GM23338 (cell line): ENCODE data around the gene CRYBB2. TPM values are rescaled to one million over a fixed set of nuclear protein-coding genes. Genes with fewer than 3 reads are reported as not detected.
A peak's percentile ranks its signal among the peaks of the same experiment; 100 is the strongest.

Experiments
- ATAC-seq: fragments of 200-7000 bp; cut with Tn5 transposase; 3 replicates; pipeline ENCODE4 v1.9.1; 2020
- DNase-seq: peaks from one replicate; pipeline ENCODE4 v3.0.0-alpha.2; 2015; ENCODE audit warnings: low spot score
- H2AFZ ChIP-seq: fragments of 200-600 bp; sonication (generic); 2 replicates; pipeline ENCODE4 v1.8.0; 2016; ENCODE audit warnings: antibody characterized with exemption, mild to moderate bottlenecking, moderate library complexity
- H3F3A ChIP-seq: fragments of 200-600 bp; sonication (generic); replicated peaks from 2 replicates; pipeline ENCODE4 v1.8.0; 2017; ENCODE audit warnings: antibody characterized with exemption, mixed run types, low read depth
- H3K27ac ChIP-seq: fragments of 200-600 bp; sonication (generic); 2 replicates; pipeline ENCODE4 v1.6.1; 2016; ENCODE audit warnings: low read depth
- H3K27me3 ChIP-seq: fragments of 200-600 bp; sonication (generic); 2 replicates; pipeline ENCODE4 v1.8.0; 2016; ENCODE audit warnings: mild to moderate bottlenecking, mixed run types, moderate library complexity; ENCODE audit not compliant: insufficient read depth
- H3K36me3 ChIP-seq: fragments of 200-600 bp; sonication (generic); 2 replicates; pipeline ENCODE4 v1.8.0; 2016; ENCODE audit warnings: mild to moderate bottlenecking; ENCODE audit not compliant: insufficient read depth
- H3K4me1 ChIP-seq: fragments of 200-600 bp; sonication (generic); 2 replicates; pipeline ENCODE4 v1.8.0; 2016; ENCODE audit warnings: mild to moderate bottlenecking, moderate library complexity; ENCODE audit not compliant: insufficient read depth
- H3K4me2 ChIP-seq: fragments of 200-600 bp; sonication (generic); 2 replicates; pipeline ENCODE4 v1.7.1; 2017; ENCODE audit warnings: mixed run types
- H3K4me3 ChIP-seq: fragments of 200-600 bp; sonication (generic); 2 replicates; pipeline ENCODE4 v1.6.1; 2016; ENCODE audit warnings: mixed run types
- H3K79me2 ChIP-seq: fragments of 200-600 bp; sonication (generic); replicated peaks from 2 replicates; pipeline ENCODE4 v1.8.0; 2017; ENCODE audit warnings: mild to moderate bottlenecking; ENCODE audit not compliant: insufficient read depth
- H3K9me2 ChIP-seq: fragments of 200-600 bp; sonication (generic); 2 replicates; pipeline ENCODE4 v1.8.0; 2017; ENCODE audit not compliant: insufficient read depth
- H4K20me1 ChIP-seq: fragments of 200-600 bp; sonication (generic); replicated peaks from 2 replicates; pipeline ENCODE4 v1.8.0; 2017; ENCODE audit warnings: mild to moderate bottlenecking; ENCODE audit not compliant: insufficient read depth
- H3K27ac Mint-ChIP-seq: 2 replicates; pipeline ENCODE4 v1.8.0; 2020; ENCODE audit warnings: inconsistent platforms, mild to moderate bottlenecking, moderate library complexity, mixed read lengths
- H3K27me3 Mint-ChIP-seq: 3 replicates; pipeline ENCODE4 v1.8.0; 2022; ENCODE audit warnings: low read depth, mild to moderate bottlenecking, moderate library complexity, mixed read lengths, inconsistent platforms; ENCODE audit not compliant: insufficient read depth, poor library complexity
- H3K36me3 Mint-ChIP-seq: 3 replicates; pipeline ENCODE4 v1.8.0; 2021; ENCODE audit warnings: low read depth, mild to moderate bottlenecking, inconsistent platforms, moderate library complexity, mixed read lengths
- H3K4me1 Mint-ChIP-seq: 3 replicates; pipeline ENCODE4 v1.8.0; 2020; ENCODE audit warnings: mild to moderate bottlenecking, inconsistent platforms, mixed read lengths
- H3K4me3 Mint-ChIP-seq: 3 replicates; pipeline ENCODE4 v1.8.0; 2021; ENCODE audit warnings: moderate library complexity, mild to moderate bottlenecking, inconsistent platforms, mixed read lengths
- H3K9me3 Mint-ChIP-seq: 3 replicates; pipeline ENCODE4 v1.8.0; 2020; ENCODE audit warnings: moderate library complexity, mild to moderate bottlenecking, inconsistent platforms, mixed read lengths
- JUNB ChIP-seq: IDR thresholded peaks from one replicate; pipeline ENCODE4 v1.6.1; 2016; ENCODE audit warnings: antibody characterized with exemption; ENCODE audit not compliant: unreplicated experiment
- NANOG ChIP-seq: IDR thresholded peaks from 2 replicates; pipeline ENCODE4 v1.6.1; 2016; ENCODE audit warnings: antibody characterized with exemption, borderline replicate concordance
- POLR2AphosphoS5 ChIP-seq: IDR thresholded peaks from 2 replicates; pipeline ENCODE4 v1.6.1; 2016; ENCODE audit warnings: antibody characterized with exemption, low read depth
- ZNF114 ChIP-seq: fragments of 250-450 bp; sonication (Bioruptor Pico); IDR thresholded peaks from 2 replicates; pipeline ENCODE4 v1.5.0; 2020; ENCODE audit warnings: mild to moderate bottlenecking, moderate library complexity
- polyA plus RNA-seq: library from polyadenylated mRNA; unstranded; fragments of >200 nt; fragmentation: Nextera tagmentation; extraction: Ambion mirVana; gene quantifications from 2 replicates; pipeline ENCODE4 v1.2.1, GENCODE V29; 2016
- total RNA-seq: library from RNA; depleted of rRNA; stranded (reverse); fragments of >200 nt; shearing (Covaris generic); gene quantifications from 2 replicates; pipeline ENCODE4 v1.2.3, GENCODE V29; 2014
- TF ChIP-seq, protein P1 (sequence below): IDR thresholded peaks from one replicate; pipeline ENCODE4 v1.6.1; 2018; ENCODE audit warnings: antibody characterized with exemption; ENCODE audit not compliant: unreplicated experiment
- TF ChIP-seq, protein P2 (sequence below), 2 experiments: fragments of 200-600 bp in 1 of 2; sonication (generic) in 1 of 2; conservative IDR thresholded peaks; 2 replicates each; pipeline versions ENCODE4 v1.5.1 to v1.6.1; 2016 to 2017; ENCODE audit warnings: antibody characterized with exemption in 2 of 2, low read depth in 2 of 2, mild to moderate bottlenecking in 2 of 2, moderate library complexity in 1 of 2
- TF ChIP-seq, protein P3 (sequence below): IDR thresholded peaks from 2 replicates; pipeline ENCODE4 v1.6.1; 2016; ENCODE audit warnings: antibody characterized with exemption

The CRYBB2 gene
- total and polyA plus RNA-seq, 2 experiments from 2014 or later: 0.26 to 1.0 TPM

DNA sequence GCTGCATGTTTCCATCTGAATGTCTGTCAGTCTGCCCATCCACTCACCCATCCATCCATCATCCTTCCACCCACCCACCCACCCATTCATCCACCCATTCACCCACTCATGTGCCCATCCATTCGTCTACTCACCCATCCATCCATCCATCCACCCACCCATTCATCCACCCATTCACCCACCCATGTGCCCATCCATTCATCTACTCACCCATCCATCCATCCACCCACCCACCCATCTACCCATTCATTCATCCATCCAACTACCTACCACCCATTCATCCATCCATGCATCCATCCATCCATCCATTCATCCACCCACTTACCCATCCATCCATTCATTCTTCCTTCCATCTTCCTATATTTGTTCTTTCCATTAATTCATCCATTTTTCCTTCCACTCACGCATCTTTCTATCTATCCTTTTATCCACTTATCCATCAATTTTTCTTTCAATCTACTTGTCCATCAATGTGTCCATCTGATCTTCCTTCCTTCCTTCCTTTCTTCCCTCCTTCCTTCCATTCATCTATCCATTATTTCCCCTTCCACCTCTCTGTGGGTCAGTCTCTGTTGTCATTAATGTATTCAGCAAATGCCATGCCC, 11.8 kb upstream of the CRYBB2 start (continued):
- TF ChIP-seq, protein P1, sequence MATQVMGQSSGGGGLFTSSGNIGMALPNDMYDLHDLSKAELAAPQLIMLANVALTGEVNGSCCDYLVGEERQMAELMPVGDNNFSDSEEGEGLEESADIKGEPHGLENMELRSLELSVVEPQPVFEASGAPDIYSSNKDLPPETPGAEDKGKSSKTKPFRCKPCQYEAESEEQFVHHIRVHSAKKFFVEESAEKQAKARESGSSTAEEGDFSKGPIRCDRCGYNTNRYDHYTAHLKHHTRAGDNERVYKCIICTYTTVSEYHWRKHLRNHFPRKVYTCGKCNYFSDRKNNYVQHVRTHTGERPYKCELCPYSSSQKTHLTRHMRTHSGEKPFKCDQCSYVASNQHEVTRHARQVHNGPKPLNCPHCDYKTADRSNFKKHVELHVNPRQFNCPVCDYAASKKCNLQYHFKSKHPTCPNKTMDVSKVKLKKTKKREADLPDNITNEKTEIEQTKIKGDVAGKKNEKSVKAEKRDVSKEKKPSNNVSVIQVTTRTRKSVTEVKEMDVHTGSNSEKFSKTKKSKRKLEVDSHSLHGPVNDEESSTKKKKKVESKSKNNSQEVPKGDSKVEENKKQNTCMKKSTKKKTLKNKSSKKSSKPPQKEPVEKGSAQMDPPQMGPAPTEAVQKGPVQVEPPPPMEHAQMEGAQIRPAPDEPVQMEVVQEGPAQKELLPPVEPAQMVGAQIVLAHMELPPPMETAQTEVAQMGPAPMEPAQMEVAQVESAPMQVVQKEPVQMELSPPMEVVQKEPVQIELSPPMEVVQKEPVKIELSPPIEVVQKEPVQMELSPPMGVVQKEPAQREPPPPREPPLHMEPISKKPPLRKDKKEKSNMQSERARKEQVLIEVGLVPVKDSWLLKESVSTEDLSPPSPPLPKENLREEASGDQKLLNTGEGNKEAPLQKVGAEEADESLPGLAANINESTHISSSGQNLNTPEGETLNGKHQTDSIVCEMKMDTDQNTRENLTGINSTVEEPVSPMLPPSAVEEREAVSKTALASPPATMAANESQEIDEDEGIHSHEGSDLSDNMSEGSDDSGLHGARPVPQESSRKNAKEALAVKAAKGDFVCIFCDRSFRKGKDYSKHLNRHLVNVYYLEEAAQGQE: no peak

DNA sequence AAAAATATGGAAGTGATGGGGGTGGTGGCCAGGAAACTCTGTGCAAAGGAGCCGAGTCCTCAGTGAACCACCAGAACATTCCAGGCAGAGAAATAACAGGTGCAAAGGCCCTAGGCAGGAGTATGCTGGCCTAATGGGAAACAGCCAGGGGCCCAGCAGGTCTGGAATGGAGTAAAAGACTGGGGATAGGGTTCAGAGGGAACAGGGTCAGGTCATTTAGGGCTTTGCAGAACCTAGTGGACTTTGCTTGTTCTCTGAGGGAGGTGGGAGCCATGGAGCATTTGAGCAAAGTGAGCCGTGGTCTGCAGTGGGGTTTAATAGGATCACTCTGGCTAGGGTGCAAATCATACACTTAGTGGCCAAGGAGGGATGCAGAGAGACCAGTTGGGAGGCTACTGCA, 11.1 kb upstream of the CRYBB2 start:
- ATAC-seq: no peak
- no peaks in the 10 kb centered on the region for H3K36me3 ChIP-seq
- H3K4me3 Mint-ChIP-seq: no peak overlapping the region
- H2AFZ ChIP-seq: no peak overlapping the region
- no peaks in the 10 kb centered on the region for H3F3A ChIP-seq
- H3K4me1 ChIP-seq: no peaks in the 10 kb centered on the region
- no peaks in the 10 kb centered on the region for H3K9me2 ChIP-seq
- no peak overlapping the region for H3K27ac ChIP-seq
- H3K4me3 ChIP-seq: no peak overlapping the region
- peaks cover 2% of the 10 kb centered on the region for H3K27me3 Mint-ChIP-seq
- no peaks in the 10 kb centered on the region for H3K36me3 Mint-ChIP-seq
- DNase-seq: no peak
- no peaks in the 10 kb centered on the region for H3K79me2 ChIP-seq
- no peak overlapping the region for H3K4me2 ChIP-seq
- no peaks in the 10 kb centered on the region for H4K20me1 ChIP-seq
- no peak overlapping the region for H3K27ac Mint-ChIP-seq
- TF ChIP-seq POLR2AphosphoS5 (no peak), ZNF114 (CRISPR knock-in tag) (no peak), NANOG (no peak), JUNB (no peak)
- no peaks in the 10 kb centered on the region for H3K27me3 ChIP-seq
- peaks cover 4% of the 10 kb centered on the region for H3K9me3 Mint-ChIP-seq
- no peaks in the 10 kb centered on the region for H3K4me1 Mint-ChIP-seq

DNA sequence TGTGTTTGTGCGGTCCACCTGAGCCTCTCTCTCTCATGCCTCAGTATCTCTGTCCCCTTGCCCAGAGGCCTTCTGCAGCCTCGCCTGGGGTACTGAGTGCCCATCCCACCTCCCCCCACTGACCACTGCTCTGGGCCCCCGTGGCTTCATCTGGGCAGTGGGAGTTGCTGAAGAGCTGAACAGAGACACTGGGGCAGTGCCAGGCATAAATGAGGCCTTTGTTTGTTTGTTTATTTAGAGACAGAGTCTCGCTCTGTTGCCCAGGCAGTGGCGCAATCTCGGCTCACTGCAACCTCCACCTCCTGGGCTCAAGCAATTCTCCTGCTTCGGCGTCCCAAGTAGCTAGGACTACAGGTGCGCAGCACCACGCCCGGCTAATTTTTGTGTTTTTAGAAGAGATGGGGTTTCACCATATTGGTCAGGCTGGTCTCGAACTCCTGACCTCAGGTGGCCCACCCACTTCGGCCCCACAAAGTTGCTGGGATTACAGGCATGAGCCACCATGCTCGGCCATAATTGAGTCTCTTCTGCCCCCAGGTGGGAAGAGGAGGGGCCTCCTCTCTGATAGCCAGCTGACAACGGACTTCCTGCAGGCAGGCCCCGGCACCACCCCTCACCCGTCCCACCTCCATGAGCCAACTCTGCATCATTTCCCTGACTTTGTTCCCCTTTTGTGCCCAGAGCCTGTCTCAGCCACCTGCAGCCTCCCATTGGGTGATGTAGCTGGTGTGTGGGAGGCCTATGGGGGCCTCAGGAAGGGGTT, 10.5 kb upstream of the CRYBB2 start:
- Histone ChIP-seq H2AFZ (no peak overlapping the region), H3K36me3 (no peaks in the 10 kb centered on the region), H3K4me3 (no peak overlapping the region), H3K9me2 (no peaks in the 10 kb centered on the region), H4K20me1 (no peaks in the 10 kb centered on the region), H3K27me3 (no peaks in the 10 kb centered on the region), H3K27ac (no peak overlapping the region), H3K4me2 (no peak overlapping the region), H3K79me2 (no peaks in the 10 kb centered on the region), H3K4me1 (no peaks in the 10 kb centered on the region), H3F3A (no peaks in the 10 kb centered on the region)
- Mint-ChIP-seq H3K4me3 (no peak overlapping the region), H3K9me3 (peaks cover 10% of the 10 kb centered on the region), H3K4me1 (no peaks in the 10 kb centered on the region), H3K27ac (no peak overlapping the region), H3K27me3 (peaks cover 2% of the 10 kb centered on the region), H3K36me3 (0 out of 3 replicates have a peak, but pooled peaks cover 4% of the 10 kb centered on the region)
- ATAC-seq (peak; percentile 75), DNase-seq (peak; percentile 47)
- TF ChIP-seq, protein P2, sequence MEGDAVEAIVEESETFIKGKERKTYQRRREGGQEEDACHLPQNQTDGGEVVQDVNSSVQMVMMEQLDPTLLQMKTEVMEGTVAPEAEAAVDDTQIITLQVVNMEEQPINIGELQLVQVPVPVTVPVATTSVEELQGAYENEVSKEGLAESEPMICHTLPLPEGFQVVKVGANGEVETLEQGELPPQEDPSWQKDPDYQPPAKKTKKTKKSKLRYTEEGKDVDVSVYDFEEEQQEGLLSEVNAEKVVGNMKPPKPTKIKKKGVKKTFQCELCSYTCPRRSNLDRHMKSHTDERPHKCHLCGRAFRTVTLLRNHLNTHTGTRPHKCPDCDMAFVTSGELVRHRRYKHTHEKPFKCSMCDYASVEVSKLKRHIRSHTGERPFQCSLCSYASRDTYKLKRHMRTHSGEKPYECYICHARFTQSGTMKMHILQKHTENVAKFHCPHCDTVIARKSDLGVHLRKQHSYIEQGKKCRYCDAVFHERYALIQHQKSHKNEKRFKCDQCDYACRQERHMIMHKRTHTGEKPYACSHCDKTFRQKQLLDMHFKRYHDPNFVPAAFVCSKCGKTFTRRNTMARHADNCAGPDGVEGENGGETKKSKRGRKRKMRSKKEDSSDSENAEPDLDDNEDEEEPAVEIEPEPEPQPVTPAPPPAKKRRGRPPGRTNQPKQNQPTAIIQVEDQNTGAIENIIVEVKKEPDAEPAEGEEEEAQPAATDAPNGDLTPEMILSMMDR (conservative IDR thresholded peaks at IDR 0.05; ENCODE audit: low read depth in 2 of 2): peak; percentile 21 to 49; a peak in 3 of 4 replicates
- TF ChIP-seq, protein P3, sequence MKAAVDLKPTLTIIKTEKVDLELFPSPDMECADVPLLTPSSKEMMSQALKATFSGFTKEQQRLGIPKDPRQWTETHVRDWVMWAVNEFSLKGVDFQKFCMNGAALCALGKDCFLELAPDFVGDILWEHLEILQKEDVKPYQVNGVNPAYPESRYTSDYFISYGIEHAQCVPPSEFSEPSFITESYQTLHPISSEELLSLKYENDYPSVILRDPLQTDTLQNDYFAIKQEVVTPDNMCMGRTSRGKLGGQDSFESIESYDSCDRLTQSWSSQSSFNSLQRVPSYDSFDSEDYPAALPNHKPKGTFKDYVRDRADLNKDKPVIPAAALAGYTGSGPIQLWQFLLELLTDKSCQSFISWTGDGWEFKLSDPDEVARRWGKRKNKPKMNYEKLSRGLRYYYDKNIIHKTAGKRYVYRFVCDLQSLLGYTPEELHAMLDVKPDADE: no peak
